HG02588 (cell line): ENCODE data around the gene MTHFD1.
"Not testable (repeated sequence)": the region's sequence is repeated elsewhere in the genome, so short reads cannot be mapped to it uniquely, and the experiment has no call there.

Experiments used
- ATAC-seq: cut with Tn5 transposase; IDR thresholded peaks from one replicate; pipeline ENCODE4 v1.9.1; 2021; ENCODE audit warnings: mild to moderate bottlenecking, moderate library complexity; ENCODE audit not compliant: unreplicated experiment

MTHFD1 gene

DNA sequence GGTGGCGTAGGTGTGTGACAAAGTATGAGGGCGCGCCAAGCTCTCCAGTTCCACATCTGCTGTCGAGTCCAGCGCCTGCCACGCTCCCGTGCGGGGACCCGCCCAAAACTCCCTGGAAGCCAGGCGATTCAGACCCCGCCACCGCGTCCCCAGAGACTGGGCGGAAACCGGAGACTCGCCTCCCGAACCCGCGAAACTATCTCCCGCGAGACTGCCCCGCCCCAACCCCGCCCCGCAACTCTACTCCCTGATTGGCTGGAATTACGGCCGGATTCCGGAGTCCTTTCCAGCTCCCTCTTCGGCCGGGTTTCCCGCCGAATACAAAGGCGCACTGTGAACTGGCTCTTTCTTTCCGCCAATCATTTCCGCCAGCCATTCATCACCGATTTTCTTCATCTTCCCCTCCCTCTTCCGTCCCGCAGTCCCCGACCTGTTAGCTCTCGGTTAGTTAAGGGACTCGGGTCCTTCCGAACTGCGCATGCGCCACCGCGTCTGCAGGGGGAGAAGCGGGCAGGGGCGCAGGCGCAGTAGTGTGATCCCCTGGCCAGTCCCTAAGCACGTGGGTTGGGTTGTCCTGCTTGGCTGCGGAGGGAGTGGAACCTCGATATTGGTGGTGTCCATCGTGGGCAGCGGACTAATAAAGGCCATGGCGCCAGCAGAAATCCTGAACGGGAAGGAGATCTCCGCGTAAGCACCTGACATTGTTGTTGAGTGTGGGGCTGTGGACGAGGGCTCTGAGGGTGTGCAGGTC is at the start of gene MTHFD1:
Gene MTHFD1, plus strand, starts transcription at position 572 of the 751 bp plus-strand sequence. Its CDS starts 75 bp downstream, at position 647.
- peak; percentile 74 for ATAC-seq

DNA sequence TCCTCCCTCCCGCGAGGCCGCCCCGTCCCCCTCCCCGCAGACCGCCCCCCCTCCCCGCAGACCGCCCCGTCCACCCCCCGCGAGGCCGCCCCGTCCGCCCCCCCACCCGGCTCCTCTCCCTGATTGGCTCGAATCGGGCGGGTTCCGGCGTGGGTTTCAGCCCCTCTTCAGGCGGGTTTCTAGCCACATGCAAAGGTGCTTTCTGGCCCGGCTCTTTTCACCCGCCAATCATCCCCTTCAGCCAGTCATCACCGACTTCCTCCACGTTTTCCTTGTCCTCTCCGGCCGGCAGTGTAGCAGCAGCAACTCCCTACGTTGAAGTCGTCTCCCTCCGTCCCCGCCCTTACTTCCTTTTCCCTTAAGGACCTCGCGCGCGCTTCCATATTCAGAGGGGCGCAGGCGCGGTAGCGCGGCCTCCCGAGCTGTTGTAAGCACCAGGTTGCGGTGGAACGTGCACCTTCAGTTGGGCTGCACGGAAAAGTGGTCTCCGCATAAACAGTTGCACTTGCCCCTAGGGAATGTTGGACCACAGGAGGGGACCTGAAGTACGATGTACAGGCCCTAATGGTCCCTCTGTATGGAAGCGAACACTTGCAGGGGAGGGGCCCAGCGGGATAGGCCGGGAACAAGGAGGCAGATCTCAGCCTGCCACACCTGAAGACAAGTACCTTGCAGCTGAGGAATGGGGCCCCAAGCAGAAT is 49.4 kb upstream of the MTHFD1 start:
- ATAC-seq, result peak; percentile 88

DNA sequence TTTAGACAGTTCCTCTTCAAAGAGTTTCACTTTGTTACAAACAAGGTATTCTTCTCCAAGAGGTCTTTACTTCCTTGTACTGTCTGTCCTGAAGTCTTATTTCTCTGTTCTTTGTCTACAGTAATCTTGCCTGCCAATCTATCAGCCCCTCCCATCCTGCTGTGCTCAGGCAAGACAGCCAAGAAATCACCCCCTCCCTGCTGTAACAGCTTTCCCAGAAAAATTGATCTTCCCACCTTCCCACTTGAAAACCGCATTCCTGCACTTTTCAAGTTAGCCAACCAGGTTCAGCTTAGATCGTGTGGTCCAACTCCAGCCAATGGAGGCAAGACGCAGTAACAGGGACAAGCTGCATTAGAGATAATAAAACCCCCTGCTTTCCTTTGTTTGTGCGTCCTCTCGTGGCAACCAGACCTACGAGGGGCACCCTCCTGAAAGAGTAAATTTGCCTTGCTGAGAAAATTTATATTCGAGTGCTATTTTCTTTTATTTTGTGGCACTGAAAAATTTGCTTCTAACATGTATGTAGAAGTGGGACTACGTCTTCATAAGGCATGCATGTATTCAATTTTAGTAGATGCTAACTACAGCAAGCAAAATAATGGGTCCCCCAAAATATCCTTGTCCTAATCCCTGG is 47.5 kb upstream of the MTHFD1 start:
- ATAC-seq, result no peak

DNA sequence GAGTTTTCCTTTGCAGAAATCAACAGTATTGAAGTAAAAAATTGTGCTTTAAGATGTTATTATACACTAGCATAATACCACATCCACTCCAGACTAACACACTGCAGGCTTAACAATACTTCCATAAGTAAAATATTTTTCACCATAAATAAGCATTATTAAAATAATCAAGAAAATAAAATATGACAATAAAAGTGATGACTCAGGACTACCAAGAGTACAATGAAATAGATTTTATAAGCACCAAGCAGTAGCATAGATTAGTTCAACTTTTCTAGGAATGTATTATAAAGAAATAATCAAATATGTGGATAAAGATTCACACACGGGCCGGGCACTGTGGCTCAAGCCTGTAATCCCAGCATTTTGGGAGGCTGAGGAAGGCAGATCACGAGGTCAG is 40.4 kb upstream of the MTHFD1 start:
- no peak for ATAC-seq

DNA sequence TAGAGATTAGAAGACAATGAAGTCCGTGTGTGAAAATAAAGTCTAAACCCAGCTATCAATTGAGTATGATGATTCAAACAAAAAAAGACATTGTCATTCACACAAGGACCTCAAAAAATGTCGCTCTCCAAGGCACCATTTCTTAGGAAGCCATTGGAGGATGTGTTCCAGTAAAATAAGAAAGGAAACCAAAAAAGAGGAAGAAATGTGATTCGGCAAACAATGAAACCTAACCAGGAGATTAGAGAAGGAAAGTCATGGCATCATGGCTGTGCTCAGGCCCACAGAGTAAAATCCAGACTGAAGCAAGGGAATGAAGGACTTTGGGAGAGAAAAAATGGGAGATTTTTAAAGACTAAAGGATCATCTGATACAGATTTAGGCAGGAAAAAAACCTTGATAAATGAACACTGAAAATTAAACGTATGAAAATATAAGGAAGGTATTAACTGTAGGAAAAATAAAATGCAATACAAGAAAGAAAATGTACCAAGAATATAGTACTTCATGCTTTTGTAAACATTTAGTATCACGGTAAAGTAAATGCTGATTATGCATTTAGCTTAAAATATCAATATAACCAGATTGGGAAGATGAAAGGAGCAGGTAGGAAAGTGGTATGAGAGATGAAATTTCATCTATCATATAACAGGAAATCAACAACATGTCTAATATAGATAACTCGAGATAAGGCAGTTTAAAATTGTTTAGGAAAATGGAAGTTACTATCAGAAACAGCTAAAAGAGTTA is 38.2 kb upstream of the MTHFD1 start:
- no peak for ATAC-seq

DNA sequence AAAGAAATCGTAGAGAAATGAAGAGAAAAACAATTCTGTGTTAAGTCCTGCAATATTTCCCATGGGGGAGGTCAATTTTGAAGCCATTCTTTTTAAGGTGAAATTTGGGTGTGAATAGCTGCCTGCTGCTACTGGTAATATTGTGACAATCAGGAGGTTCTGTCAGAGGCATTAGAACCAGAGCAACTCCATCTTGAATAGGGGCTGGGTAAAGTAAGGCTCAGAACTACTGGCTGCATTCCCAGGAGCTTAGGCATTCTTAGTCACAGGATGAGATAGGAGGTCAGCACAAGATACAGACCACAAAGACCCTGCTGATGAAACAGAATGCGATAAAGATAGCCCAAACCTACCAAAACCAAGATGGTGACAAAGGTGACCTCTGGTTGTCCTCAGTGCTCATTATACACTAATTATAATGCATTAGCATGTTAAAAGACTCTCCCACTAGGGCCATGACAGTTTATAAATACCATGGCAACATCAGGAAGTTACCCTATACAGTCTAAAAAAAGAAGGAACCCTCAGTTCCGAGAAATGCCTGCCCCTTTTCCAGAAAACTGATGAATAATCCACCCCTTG is 24.8 kb upstream of the MTHFD1 start:
- no peak for ATAC-seq

DNA sequence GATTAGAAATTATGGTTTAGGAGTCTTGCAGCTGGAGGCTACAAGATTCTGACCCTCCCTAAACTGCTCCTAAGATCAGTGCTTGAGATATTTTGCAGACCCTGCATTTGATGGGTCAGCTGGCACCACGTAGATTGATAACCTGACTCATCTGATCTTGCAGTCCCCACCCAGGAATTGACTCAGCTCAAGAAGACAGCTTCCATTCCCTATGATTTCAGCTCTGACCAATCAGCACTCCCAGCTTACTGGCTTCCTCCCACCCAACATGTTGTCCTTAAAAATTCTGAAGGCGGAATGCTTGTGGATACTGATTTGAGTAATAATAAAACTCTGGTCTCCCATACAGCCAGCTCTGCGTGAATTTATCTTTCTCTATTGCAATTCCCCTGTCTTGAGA is 23.2 kb upstream of the MTHFD1 start:
- ATAC-seq, result no peak

DNA sequence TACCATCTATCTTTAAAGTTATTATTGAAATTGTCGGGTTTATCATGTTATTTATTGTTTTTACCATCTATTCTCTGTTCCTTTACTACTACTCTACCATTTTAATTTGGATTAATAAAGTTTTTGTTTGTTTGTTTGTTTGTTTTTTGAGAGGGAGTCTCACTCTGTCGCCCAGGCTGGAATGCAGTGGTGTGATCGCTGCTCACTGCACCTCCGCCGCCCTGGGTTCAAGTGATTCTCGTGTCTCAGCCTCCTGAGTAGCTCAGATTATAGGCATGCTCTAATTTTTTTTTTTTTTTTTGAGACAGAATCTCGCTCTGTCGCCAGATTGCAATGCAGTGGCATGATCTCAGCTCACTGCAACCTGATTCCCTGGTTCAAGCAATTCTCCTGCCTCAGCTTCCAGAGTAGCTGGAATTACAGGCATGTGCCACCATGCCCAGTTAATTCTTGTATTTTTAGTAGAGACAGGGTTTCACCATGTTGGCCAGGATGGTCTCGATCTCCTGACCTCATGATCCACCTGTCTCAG is 22.7 kb upstream of the MTHFD1 start:
- ATAC-seq, result not testable (repeated sequence)

DNA sequence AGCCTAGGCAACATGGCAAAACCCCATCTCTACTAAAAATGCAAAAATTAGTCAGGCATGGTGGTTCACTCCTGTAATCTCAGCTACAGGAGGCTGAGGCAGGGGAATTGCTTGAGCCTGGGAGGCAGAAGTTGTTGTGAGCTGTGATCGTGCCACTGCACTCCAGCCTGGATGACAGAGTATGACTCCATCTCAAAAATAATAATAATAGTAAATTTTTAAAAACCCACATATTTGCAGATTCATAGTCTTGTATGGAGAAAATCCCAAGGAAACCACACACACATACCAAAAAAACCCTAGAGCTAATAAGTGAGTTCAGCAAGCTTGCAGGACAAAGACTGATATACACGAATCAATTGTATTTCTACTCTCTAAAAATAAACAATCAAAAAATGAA is 19.0 kb upstream of the MTHFD1 start:
- no peak for ATAC-seq

DNA sequence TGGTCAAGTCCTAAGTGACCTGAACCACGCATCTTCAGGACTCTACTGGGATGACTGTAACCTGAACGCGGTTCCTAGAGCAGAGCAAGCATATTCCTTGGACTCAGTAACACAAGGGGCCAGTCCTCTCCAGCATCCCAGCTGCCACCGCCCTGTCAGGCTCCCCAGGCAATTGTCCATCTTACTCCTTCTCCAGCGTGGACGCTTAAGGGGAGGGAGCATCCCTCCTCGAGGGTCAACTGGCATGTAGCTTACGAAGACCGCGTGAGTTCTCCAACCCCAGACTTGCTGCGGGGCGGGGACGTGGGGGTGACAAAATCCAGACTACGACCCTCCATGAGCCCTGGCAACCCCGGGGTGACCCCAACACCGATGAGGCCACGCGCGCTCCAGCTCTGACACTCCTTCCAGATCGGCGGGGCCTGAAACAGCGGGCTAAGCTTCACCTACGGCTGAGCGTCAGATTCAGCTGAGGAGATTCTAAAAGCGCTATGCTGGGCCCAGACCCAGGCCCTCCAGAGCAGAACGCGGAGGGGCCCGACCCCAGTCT is 846 bp upstream of the MTHFD1 start:
- ATAC-seq, result peak; percentile 3

DNA sequence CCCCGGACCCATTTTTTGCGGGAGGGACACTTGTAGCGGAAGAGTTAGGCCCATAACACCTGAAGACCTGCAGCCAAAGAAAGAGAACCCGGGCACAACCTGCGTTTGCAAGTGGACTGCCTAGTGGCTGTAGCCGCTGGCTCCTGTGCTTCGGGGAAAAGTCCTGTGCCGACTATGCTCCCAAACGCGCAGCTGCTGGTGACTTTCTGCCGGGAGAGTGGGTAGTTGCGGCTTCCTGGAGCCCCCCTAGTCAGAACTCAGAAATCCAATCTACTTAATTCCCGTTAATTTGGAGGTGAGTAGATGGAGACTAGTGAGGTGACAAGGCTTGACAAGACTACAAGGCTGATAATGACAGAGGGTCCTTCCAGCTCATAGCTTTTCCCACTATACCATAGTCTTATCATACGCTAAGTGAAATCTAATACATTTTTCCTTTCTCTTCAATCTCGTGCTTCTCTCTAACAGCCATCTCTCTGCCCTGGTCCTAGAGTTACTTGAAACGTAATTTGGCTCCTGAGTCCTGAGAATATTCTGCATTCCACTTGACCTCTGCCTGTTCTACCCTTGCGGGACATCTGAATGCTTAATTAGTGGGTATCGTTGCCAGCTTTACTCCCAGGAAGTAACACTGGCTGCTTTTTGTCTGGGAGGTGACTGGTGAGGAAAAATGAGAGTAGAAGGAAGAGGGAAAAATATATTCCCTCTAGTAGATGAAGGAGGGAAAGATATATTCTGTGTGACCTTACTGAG is 556 bp downstream of the MTHFD1 start:
- no peak for ATAC-seq

DNA sequence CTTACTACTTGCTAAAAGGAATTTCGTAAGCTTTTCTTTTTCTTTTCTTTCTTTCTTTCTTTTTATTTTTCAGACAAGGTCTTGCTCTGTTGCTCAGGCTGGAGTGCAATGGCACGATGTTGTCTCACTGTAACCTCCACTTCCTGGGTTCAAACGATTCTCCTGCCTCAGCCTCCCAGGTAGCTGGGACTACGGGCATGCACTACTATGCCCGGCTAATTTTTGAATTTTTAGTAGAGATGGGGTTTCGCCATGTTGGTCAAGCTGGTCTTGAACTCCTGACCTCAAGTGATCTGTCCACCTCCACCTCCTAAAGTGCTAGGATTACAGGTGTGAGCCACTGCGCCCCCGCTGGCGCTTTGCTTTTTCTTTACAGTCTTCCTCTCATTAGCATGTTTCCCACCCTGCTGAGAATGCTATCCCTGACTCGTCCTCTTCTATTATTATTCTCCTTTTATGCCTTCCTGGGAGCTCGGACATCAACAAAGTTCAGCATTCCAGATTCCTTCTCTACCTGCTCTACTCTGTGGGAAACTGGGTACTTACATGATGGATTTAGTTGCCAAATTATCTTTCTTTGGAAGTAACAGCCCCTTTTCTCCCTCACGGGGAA is 3.1 kb downstream of the MTHFD1 start:
- ATAC-seq, result no peak

DNA sequence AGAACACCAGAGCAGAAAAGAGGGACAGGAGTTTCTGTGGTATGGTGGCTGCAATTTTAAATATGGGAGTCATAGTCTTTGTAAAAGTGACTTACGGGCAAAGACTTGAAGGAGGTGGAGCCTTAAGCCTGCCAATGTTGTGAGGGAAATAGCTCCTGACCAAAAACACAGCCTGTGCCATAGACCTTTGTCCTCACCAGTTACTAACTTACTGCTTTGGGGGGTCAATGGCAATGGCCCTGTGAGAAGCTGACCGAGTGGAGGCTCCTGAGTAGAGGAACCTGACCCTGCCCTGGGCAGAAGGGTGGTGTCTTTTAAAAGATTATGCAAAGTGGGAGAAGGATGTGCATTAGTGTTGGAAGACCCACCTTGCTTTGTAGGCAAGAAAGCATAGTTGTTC is 3.8 kb downstream of the MTHFD1 start:
- ATAC-seq, result no peak

DNA sequence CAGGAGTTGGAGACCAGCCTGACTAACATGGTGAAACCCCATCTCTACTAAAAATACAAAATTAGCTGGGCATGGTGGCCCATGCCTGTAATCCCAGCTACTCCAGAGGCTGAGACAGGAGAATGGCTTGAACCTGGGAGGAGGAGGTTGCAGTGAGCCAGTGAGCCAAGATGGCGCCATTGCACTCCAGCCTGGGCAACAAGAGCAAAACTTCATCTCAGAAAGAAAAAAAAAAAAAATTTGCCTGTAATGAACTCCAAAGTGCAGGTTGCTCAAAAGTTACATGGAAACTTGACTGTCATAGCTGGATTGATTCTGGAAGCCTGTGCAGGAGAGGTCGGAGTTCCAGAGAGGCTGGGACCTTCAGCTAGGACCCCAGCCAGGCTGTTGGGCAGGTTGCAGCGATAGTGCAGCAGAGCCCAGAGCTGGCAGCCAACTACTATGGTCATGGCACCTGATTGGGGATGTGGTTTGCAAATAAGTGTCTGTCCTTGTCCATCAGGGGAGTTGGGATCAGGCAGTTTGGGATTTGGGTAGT is 5.1 kb downstream of the MTHFD1 start:
- not testable (repeated sequence) for ATAC-seq

DNA sequence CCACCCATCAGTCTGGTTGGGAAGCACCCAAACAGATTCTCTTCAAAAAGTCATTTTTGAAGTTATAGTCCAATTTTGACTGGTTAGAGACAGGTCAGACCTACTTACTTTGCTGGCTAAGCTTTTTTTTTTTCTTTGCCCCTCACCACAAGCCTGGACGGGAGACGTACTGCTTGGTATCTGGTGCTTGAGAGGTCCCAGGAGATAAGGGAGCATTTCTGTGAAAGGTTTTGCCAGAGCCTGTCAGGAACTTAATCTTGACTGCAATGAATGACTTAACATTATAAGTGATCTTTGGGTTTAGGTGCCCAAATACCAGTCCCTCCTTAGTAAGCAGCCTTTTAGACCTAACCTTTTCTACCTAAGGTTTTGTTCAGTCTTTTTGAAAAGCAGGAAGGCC is 6.3 kb downstream of the MTHFD1 start:
- no peak for ATAC-seq

DNA sequence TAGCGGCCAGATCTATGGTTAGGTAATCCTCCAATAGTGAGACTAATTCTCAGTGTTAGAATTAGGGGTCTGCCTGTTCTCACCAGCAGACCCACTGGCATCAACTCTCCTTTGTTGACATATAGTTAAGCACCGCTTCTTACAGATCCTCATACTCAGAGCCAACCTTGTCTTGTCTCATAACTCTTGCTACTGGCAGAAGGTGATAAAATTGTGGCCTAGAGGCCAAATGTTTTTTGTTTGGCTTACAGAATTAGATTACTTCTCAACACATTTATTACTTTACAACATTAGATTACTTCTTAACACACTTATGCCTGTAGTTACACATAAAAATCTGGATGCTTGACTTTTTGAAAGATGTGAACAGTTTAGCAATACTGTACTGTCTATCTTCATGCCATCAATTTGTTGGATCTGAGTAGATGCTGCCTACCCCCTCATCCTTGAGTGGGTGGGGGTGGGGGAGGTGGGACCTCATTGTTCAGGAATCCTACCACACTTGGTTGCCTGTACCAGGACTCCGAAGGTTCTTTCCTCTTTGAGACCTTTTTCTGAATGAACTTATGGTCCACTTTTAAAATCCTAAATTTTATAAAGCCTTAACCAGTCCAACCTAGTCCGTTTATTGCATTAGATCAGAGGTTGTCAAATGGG is 7.0 kb downstream of the MTHFD1 start:
- ATAC-seq, result no peak

DNA sequence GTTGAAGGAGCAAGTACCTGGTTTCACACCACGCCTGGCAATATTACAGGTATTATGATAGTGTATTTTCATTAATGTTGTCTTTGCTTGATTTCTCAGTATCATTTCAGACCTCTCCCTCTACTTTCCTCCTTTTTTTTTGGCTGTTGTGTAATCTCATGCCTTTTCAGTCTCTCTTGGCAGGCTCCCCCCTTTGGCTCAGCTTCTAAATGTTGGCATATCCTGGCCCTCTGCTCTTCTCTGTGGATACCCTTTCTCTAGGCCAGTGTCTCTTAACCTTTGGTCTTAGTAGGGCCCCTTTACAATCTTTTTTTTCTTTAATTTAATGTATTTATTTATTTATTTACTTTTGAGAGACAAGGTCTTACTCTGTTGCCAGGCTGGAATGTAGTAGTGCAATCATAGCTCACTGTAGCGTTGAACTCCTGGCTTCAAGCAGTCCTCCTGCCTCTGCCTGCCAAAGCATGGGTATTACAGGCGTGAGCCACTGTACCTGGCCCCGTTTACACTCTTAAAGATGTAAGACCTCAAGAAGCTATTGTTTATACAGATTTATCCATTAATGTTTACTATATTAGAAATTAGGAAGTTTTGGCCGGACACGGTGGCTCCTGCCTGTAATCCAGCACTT is 12.8 kb downstream of the MTHFD1 start:
- ATAC-seq, result no peak

DNA sequence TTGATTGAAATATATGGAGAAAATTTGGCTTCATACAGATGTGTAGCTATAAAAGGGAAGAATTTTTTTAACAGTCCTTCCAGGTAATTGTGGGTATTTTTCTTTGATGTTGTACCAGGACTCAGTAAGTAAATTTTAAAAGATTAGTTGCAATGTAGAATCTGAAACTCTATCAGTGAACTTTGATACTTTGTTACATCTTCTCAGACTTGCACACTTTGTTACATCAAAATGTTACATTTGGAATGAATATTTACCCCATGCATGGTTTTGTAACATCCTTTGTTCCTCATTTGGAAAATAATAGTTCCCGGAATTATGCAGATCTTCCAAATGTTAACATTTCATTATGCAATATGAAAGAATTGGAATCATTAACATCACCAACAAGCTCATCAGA is 13.8 kb downstream of the MTHFD1 start:
- ATAC-seq, result no peak
